Smooth muscle cell (in vitro differentiated cells): ENCODE data around the gene RAB7A. TPM values are rescaled to one million over a fixed set of nuclear protein-coding genes. Genes with fewer than 3 reads are reported as not detected.

Source experiments
- DNase-seq: peaks from one replicate; lab custom pipeline; 2025; ENCODE audit not compliant: unreplicated experiment; lab: John Stamatoyannopoulos, UW
- H2AFZ ChIP-seq: fragments of 200-600 bp; sonication (generic); 2 replicates; pipeline ENCODE4 v1.6.0; 2016; ENCODE audit warnings: antibody characterized with exemption, low read depth, mild to moderate bottlenecking
- H3F3A ChIP-seq: fragments of 200-600 bp; sonication (generic); 2 replicates; pipeline ENCODE4 v1.6.0; 2017; ENCODE audit warnings: antibody characterized with exemption, low read depth
- H3K27ac ChIP-seq: fragments of 200-600 bp; sonication (generic); 2 replicates; pipeline ENCODE4 v1.5.1; 2016; ENCODE audit warnings: low read depth, mild to moderate bottlenecking
- H3K27me3 ChIP-seq: fragments of 200-600 bp; sonication (generic); 2 replicates; pipeline ENCODE4 v1.6.1; 2016; ENCODE audit warnings: low read depth, mild to moderate bottlenecking
- H3K36me3 ChIP-seq: fragments of 200-600 bp; sonication (generic); 2 replicates; pipeline ENCODE4 v1.5.1; 2016; ENCODE audit warnings: low read depth
- H3K4me1 ChIP-seq: fragments of 200-600 bp; sonication (generic); 2 replicates; pipeline ENCODE4 v1.5.1; 2016; ENCODE audit warnings: low read depth
- H3K4me2 ChIP-seq: fragments of 200-600 bp; sonication (generic); 2 replicates; pipeline ENCODE4 v1.6.0; 2016; ENCODE audit warnings: mild to moderate bottlenecking
- H3K4me3 ChIP-seq: fragments of 200-600 bp; sonication (generic); 2 replicates; pipeline ENCODE4 v1.5.1; 2016; ENCODE audit warnings: mild to moderate bottlenecking
- H3K79me2 ChIP-seq: fragments of 200-600 bp; sonication (generic); 2 replicates; pipeline ENCODE4 v1.6.0; 2016; ENCODE audit warnings: low read depth, mild to moderate bottlenecking
- H3K9ac ChIP-seq: fragments of 200-600 bp; sonication (generic); 2 replicates; pipeline ENCODE4 v1.6.0; 2016; ENCODE audit warnings: low read depth
- H3K9me3 ChIP-seq: fragments of 200-600 bp; sonication (generic); replicated peaks from 2 replicates; pipeline ENCODE4 v1.5.1; 2016; ENCODE audit warnings: low read depth
- H4K20me1 ChIP-seq: fragments of 200-600 bp; sonication (generic); 2 replicates; pipeline ENCODE4 v1.6.0; 2016; ENCODE audit warnings: low read depth
- WGBS: methylation state at CpG from one replicate; pipeline ENCODE4 v1.1.7; 2016; ENCODE audit warnings: low lambda C conversion rate; 5-methylcytosine and 5-hydroxymethylcytosine counted together
- polyA plus RNA-seq: library from polyadenylated mRNA; unstranded; fragments of >200 nt; fragmentation: Nextera tagmentation; extraction: Ambion mirVana; gene quantifications from 2 replicates; pipeline ENCODE4 v1.2.1, GENCODE V29; 2016
- total RNA-seq: library from RNA; depleted of rRNA; stranded (reverse); fragments of >200 nt; gene quantifications from 2 replicates; pipeline ENCODE4 v1.2.3, GENCODE V29; 2014
- TF ChIP-seq, protein P1 (sequence below): fragments of 200-600 bp; sonication (generic); IDR thresholded peaks from 2 replicates; pipeline ENCODE4 v1.5.1; 2017; ENCODE audit warnings: borderline replicate concordance, mild to moderate bottlenecking, antibody characterized with exemption; ENCODE audit not compliant: insufficient read depth, poor library complexity, severe bottlenecking

RAB7A gene
- total and polyA plus RNA-seq, 2 experiments from 2014 or later, result 103 to 169 TPM

DNA sequence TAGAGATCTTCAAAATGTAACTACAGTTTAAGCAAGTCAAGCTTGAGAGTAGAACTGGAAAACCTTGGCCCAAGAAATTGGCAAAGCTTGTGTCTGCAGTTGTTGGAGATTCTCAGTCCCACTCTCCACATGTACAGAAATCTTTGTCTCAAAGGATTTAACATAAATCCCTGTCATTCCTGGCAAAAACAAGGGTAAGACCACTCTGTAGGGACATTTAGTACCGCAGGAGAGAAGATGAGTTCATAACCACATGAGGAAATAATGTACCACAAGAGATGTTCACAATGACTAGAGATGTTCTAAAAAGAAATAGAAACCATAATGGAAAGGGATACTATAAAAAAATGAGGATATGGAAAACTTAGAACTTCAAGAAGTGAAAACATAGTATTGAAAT, 73.7 kb downstream of the RAB7A start:
- H3F3A ChIP-seq, result no peaks in the 10 kb centered on the region
- peaks cover 20% of the 10 kb centered on the region for H3K36me3 ChIP-seq
- no peak overlapping the region for H3K4me3 ChIP-seq
- no peaks in the 10 kb centered on the region for H3K27me3 ChIP-seq
- no peak overlapping the region for H3K9ac ChIP-seq
- H3K27ac ChIP-seq, result no peak overlapping the region
- no peaks in the 10 kb centered on the region for H3K9me3 ChIP-seq
- 93% methylated on average over 1 of the region's 1 CpG for WGBS
- no peak overlapping the region for H2AFZ ChIP-seq
- H3K4me1 ChIP-seq, result peaks cover 3% of the 10 kb centered on the region
- TF ChIP-seq, protein P1, sequence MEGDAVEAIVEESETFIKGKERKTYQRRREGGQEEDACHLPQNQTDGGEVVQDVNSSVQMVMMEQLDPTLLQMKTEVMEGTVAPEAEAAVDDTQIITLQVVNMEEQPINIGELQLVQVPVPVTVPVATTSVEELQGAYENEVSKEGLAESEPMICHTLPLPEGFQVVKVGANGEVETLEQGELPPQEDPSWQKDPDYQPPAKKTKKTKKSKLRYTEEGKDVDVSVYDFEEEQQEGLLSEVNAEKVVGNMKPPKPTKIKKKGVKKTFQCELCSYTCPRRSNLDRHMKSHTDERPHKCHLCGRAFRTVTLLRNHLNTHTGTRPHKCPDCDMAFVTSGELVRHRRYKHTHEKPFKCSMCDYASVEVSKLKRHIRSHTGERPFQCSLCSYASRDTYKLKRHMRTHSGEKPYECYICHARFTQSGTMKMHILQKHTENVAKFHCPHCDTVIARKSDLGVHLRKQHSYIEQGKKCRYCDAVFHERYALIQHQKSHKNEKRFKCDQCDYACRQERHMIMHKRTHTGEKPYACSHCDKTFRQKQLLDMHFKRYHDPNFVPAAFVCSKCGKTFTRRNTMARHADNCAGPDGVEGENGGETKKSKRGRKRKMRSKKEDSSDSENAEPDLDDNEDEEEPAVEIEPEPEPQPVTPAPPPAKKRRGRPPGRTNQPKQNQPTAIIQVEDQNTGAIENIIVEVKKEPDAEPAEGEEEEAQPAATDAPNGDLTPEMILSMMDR, result no peak
- H4K20me1 ChIP-seq, result peaks cover 57% of the 10 kb centered on the region
- no peak overlapping the region for H3K4me2 ChIP-seq
- no peak for DNase-seq
- peaks cover 39% of the 10 kb centered on the region for H3K79me2 ChIP-seq

DNA sequence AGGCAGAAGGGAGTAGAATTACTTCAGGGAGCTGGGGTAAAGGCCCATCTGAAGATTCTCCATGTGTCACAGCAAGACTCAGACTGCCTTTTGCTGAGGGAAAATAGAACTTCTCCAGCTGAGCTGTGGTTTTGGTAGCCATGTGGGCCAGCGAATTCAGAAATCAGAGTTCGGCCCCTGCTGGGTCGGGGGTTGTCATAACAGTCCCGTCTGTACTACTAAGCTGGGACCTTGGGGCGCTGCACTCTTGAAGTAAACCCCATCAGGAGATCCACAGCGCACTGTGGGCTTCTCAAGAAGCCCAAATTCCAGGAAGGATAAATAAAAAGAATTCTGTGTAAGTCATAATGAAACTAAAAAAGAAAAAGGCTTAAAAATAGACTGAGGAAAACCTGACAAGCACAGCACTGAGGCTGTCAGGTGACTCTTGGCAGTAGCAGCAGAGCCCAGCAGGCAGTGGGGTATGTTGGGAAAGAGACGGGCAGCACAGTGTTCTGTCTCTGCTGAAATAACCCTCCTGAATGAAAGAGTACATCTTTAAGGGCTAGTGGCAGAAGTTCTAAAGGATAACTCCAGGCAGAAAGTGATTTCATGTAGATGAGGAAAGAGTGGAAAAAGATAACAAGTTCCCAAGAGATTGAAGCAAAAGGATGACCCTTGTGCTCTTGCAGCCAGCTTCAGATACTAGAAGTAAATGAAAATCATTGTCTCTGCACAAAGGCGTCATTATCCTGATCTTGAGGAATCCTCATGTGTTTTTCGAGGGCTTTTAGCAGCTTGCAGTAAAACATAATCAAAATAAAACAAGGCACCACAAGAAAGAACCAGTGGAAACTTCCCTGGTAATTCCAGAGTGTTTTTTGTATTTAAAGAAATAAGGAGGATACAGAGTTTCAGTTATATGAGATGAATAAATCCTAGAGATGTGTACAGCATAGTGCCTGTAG, 74.5 kb downstream of the RAB7A start:
- WGBS, result 90% methylated on average over 9 of the region's 9 CpGs
- DNase-seq, result no peak
- Histone ChIP-seq H3K4me3 (no peak overlapping the region), H3K27ac (no peak overlapping the region), H2AFZ (no peak overlapping the region), H3K4me2 (no peak overlapping the region), H3K9ac (no peak overlapping the region), H3F3A (no peaks in the 10 kb centered on the region), H3K36me3 (peaks cover 20% of the 10 kb centered on the region), H3K4me1 (no peaks in the 10 kb centered on the region), H4K20me1 (peaks cover 57% of the 10 kb centered on the region), H3K79me2 (peaks cover 39% of the 10 kb centered on the region), H3K9me3 (no peaks in the 10 kb centered on the region), H3K27me3 (no peaks in the 10 kb centered on the region)
- TF ChIP-seq, protein P1, result no peak

DNA sequence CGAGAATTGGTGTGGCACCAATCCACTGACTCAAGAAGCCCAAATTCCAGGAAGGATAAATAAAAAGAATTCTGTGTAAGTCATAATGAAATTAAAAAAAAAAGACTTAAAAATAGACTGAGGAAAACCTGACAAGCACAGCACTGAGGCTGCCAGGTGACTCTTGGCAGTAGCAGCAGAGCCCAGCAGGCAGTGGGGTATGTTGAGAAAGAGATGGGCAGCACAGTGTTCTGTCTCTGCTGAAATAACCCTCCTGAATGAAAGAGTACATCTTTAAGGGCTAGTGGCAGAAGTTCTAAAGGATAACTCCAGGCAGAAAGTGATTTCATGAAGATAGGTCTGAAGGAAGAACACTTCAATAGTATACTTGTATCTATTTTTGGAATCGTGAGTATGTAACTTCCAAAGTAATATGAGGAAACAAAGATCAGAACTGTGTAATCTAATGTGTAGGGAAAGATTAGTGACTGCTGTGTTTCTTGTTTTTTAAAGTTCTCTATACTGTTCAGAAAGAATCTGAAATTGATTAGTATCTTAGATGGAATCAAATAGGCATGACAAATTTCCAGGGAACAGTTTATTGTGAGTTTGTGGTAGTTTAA, 75.9 kb downstream of the RAB7A start:
- no peak for DNase-seq
- 97% methylated on average over 2 of the region's 2 CpGs for WGBS

More for the DNA sequence above, 75.9 kb downstream of the RAB7A start:
- Histone ChIP-seq H3K9ac (no peak overlapping the region), H3F3A (no peaks in the 10 kb centered on the region), H2AFZ (no peak overlapping the region), H3K4me3 (no peak overlapping the region), H3K36me3 (peaks cover 25% of the 10 kb centered on the region), H3K27ac (no peak overlapping the region), H3K4me2 (no peak overlapping the region), H3K4me1 (no peaks in the 10 kb centered on the region), H3K79me2 (peaks cover 32% of the 10 kb centered on the region), H4K20me1 (peaks cover 63% of the 10 kb centered on the region), H3K27me3 (no peaks in the 10 kb centered on the region), H3K9me3 (no peaks in the 10 kb centered on the region)
- TF ChIP-seq, protein P1, result no peak
